Progenitor cell of endocrine pancreas (in vitro differentiated cells): ENCODE results near the gene PTPRD. TPM values are rescaled to one million over a fixed set of nuclear protein-coding genes. Genes with fewer than 3 reads are reported as not detected.

ENCODE experiments used
- DNase-seq: peaks from one replicate; pipeline ENCODE4 v3.0.0; 2021; ENCODE audit warnings: low spot score; ENCODE audit not compliant: unreplicated experiment
- H3K27ac Mint-ChIP-seq: 2 replicates; pipeline ENCODE4 v1.8.0; 2021; ENCODE audit warnings: mild to moderate bottlenecking, moderate library complexity, mixed read lengths
- H3K27me3 Mint-ChIP-seq: 2 replicates; pipeline ENCODE4 v1.8.0; 2021; ENCODE audit warnings: mixed read lengths
- H3K36me3 Mint-ChIP-seq: 2 replicates; pipeline ENCODE4 v1.8.0; 2022; ENCODE audit warnings: mixed read lengths; ENCODE audit not compliant: insufficient read depth
- H3K4me1 Mint-ChIP-seq: 2 replicates; pipeline ENCODE4 v1.8.0; 2021; ENCODE audit warnings: low read depth, mixed read lengths
- H3K4me3 Mint-ChIP-seq: 2 replicates; pipeline ENCODE4 v1.8.0; 2021; ENCODE audit warnings: low read depth, mild to moderate bottlenecking, moderate library complexity, mixed read lengths
- H3K9me3 Mint-ChIP-seq: 2 replicates; pipeline ENCODE4 v1.8.0; 2021; ENCODE audit warnings: low read depth, mixed read lengths
- total RNA-seq: library from RNA; stranded (reverse); gene quantifications from 2 replicates; pipeline ENCODE4 v1.2.1, GENCODE V29; 2021
- TF ChIP-seq, protein P1 (sequence below): fragments of 200-600 bp; sonication (generic); IDR thresholded peaks from one replicate; pipeline ENCODE4 v1.5.0; 2021; ENCODE audit warnings: antibody characterized with exemption, mild to moderate bottlenecking; ENCODE audit not compliant: unreplicated experiment

Gene PTPRD
- total RNA-seq, 1 donor from 2014 or later: 124 TPM

- no peak for DNase-seq
- TF ChIP-seq, protein P1, sequence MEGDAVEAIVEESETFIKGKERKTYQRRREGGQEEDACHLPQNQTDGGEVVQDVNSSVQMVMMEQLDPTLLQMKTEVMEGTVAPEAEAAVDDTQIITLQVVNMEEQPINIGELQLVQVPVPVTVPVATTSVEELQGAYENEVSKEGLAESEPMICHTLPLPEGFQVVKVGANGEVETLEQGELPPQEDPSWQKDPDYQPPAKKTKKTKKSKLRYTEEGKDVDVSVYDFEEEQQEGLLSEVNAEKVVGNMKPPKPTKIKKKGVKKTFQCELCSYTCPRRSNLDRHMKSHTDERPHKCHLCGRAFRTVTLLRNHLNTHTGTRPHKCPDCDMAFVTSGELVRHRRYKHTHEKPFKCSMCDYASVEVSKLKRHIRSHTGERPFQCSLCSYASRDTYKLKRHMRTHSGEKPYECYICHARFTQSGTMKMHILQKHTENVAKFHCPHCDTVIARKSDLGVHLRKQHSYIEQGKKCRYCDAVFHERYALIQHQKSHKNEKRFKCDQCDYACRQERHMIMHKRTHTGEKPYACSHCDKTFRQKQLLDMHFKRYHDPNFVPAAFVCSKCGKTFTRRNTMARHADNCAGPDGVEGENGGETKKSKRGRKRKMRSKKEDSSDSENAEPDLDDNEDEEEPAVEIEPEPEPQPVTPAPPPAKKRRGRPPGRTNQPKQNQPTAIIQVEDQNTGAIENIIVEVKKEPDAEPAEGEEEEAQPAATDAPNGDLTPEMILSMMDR: no peak
- Mint-ChIP-seq H3K9me3 (no peaks in the 10 kb centered on the region), H3K4me3 (no peak overlapping the region), H3K27me3 (no peaks in the 10 kb centered on the region), H3K4me1 (peaks cover 11% of the 10 kb centered on the region), H3K36me3 (peaks cover 5% of the 10 kb centered on the region), H3K27ac (no peak overlapping the region)
These were observed 1984.7 kb downstream of the PTPRD start for GRCh38 chr9:8627976-8628679.

GRCh38 chr9:8622871-8623270, 1989.9 kb downstream of the PTPRD start:
- H3K4me1 Mint-ChIP-seq: no peaks in the 10 kb centered on the region
- H3K4me3 Mint-ChIP-seq: no peak overlapping the region
- H3K27me3 Mint-ChIP-seq: no peaks in the 10 kb centered on the region
- H3K9me3 Mint-ChIP-seq: no peaks in the 10 kb centered on the region
- no peak for DNase-seq
- H3K36me3 Mint-ChIP-seq: peaks cover 3% of the 10 kb centered on the region
- H3K27ac Mint-ChIP-seq: no peak overlapping the region
- TF ChIP-seq, protein P1: no peak

- no peak for DNase-seq
- no peaks in the 10 kb centered on the region for H3K9me3 Mint-ChIP-seq
- H3K4me3 Mint-ChIP-seq: no peak overlapping the region
- H3K4me1 Mint-ChIP-seq: no peaks in the 10 kb centered on the region
- peaks cover 3% of the 10 kb centered on the region for H3K36me3 Mint-ChIP-seq
- no peaks in the 10 kb centered on the region for H3K27me3 Mint-ChIP-seq
- no peak overlapping the region for H3K27ac Mint-ChIP-seq
- TF ChIP-seq, protein P1: no peak
These were observed 1990.5 kb downstream of the PTPRD start for GRCh38 chr9:8622222-8622802.

DNA sequence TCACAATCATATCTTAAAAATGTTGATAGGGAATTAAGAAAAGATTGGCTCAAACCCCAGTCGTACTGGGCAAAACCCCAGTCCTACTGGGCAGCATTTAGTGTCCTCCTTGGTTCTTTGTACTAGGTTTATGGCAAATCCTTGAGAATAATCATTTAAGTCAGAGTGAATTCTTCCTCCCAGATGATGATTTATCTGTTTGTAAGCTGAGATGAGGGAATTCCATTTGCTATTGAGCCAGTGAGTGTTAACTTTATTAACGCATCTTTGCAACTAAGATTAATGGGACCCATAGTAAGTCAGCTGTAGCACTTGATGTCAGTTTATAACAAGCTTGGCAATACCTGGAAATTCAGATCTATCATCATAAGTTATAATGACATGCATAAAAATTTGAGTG, 1991.4 kb downstream of the PTPRD start:
- no peaks in the 10 kb centered on the region for H3K9me3 Mint-ChIP-seq

DNA sequence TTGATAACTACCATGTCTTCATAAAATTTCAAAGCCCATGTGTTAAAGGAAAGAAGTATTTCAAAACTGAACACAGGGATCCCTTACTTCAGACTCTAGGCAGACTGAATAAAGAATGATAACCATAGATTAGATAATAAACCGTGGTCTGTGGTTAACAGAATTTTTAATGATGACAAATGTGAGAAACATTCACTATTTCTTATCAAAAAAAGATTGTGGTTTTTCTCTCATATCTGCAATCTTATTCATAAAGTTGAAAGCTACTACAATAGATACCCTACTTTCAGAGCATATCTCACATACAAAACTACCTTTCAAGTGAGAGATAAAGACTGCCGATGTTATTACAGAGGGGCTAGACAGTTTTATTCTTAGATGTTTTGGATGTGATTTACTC, 1996.4 kb downstream of the PTPRD start:
- no peaks in the 10 kb centered on the region for H3K27me3 Mint-ChIP-seq
- H3K36me3 Mint-ChIP-seq: no peaks in the 10 kb centered on the region
- DNase-seq: no peak
- no peak overlapping the region for H3K27ac Mint-ChIP-seq
- TF ChIP-seq, protein P1: no peak
- H3K4me1 Mint-ChIP-seq: no peaks in the 10 kb centered on the region
- no peak overlapping the region for H3K4me3 Mint-ChIP-seq
- H3K9me3 Mint-ChIP-seq: no peaks in the 10 kb centered on the region

More for the DNA sequence above, 1991.4 kb downstream of the PTPRD start:
- no peaks in the 10 kb centered on the region for H3K36me3 Mint-ChIP-seq
- H3K4me1 Mint-ChIP-seq: no peaks in the 10 kb centered on the region
- H3K4me3 Mint-ChIP-seq: no peak overlapping the region
- no peak overlapping the region for H3K27ac Mint-ChIP-seq
- DNase-seq: no peak
- H3K27me3 Mint-ChIP-seq: no peaks in the 10 kb centered on the region
- TF ChIP-seq, protein P1: no peak
